T-helper 22 cell (primary cell): ENCODE data around the gene SPINK6.

Experiments
- DNase-seq: peaks from one replicate; pipeline ENCODE4 v3.0.0-alpha.2; 2020; ENCODE audit warnings: low read depth

Gene SPINK6

GRCh38 chr5:148202531-148203203 lies at the start of gene SPINK6:
SPINK6 (plus strand) TSS chr5:148203042; CDS start chr5:148203097, 55 bp downstream.
- DNase-seq: no peak

- no peak for DNase-seq
These were observed 46.2 kb upstream of the SPINK6 start for GRCh38 chr5:148156609-148157008.

GRCh38 chr5:148162038-148162437 lies 40.8 kb upstream of the SPINK6 start:
- DNase-seq: no peak

- DNase-seq: no peak
These were observed 39.5 kb upstream of the SPINK6 start for GRCh38 chr5:148163345-148163744.

GRCh38 chr5:148166550-148167283 lies 36.1 kb upstream of the SPINK6 start:
- DNase-seq: no peak

- DNase-seq: no peak
These were observed 34.6 kb upstream of the SPINK6 start, which contains the start of gene SPINK14 for GRCh38 chr5:148168246-148168645. SPINK14 (plus strand) TSS chr5:148168546; CDS start chr5:148169733, 1,187 bp downstream.

- no peak for DNase-seq
These were observed 30.5 kb upstream of the SPINK6 start for GRCh38 chr5:148172377-148172776.

GRCh38 chr5:148176480-148176879 lies 26.4 kb upstream of the SPINK6 start:
- DNase-seq: no peak

GRCh38 chr5:148177207-148177606 lies 25.6 kb upstream of the SPINK6 start:
- DNase-seq: no peak

GRCh38 chr5:148179234-148179824 lies 23.5 kb upstream of the SPINK6 start:
- no peak for DNase-seq

- no peak for DNase-seq
These were observed 16.4 kb upstream of the SPINK6 start for GRCh38 chr5:148186248-148187003.

- no peak for DNase-seq
These were observed 11.8 kb upstream of the SPINK6 start for GRCh38 chr5:148191010-148191409.

- DNase-seq: no peak
These were observed 9.6 kb upstream of the SPINK6 start for GRCh38 chr5:148193202-148193601.

GRCh38 chr5:148201151-148201550 lies 1.7 kb upstream of the SPINK6 start:
- no peak for DNase-seq

- no peak for DNase-seq
These were observed 2.4 kb downstream of the SPINK6 start for GRCh38 chr5:148205044-148205806.

- no peak for DNase-seq
These were observed 3.0 kb downstream of the SPINK6 start for GRCh38 chr5:148205865-148206264.

- no peak for DNase-seq
These were observed 3.8 kb downstream of the SPINK6 start for GRCh38 chr5:148206620-148207019.

- DNase-seq: no peak
These were observed 5.4 kb downstream of the SPINK6 start for GRCh38 chr5:148208226-148208625.

- DNase-seq: no peak
These were observed 6.4 kb downstream of the SPINK6 start for GRCh38 chr5:148209151-148209770.

GRCh38 chr5:148214665-148215185 lies 11.9 kb downstream of the SPINK6 start:
- no peak for DNase-seq

- no peak for DNase-seq
These were observed 18.7 kb downstream of the SPINK6 start for GRCh38 chr5:148221508-148221907.
